SK-N-SH treated with all-trans-retinoic acid at 6 μM for 48 hours (cell line): ENCODE results near the gene PLCB1.
"Not testable (repeated sequence)": the region's sequence is repeated elsewhere in the genome, so short reads cannot be mapped to it uniquely, and the experiment has no call there.

Experiments used
- ATAC-seq: fragments of 200-7000 bp; cut with Tn5 transposase; 3 replicates; pipeline ENCODE4 v1.9.1; 2020; ENCODE audit warnings: mild to moderate bottlenecking, moderate library complexity
- ARNTL ChIP-seq: fragments of 450-650 bp; formaldehyde crosslinking; IDR thresholded peaks from 2 replicates; pipeline ENCODE4 v1.5.0; 2020; ENCODE audit warnings: low read depth, mild to moderate bottlenecking, moderate library complexity, borderline replicate concordance
- BACH2 ChIP-seq: fragments of 250-450 bp; sonication (Bioruptor Pico); IDR thresholded peaks from 2 replicates; pipeline ENCODE4 v1.9.0; 2021; ENCODE audit warnings: mild to moderate bottlenecking, borderline replicate concordance
- CSDC2 ChIP-seq: fragments of 250-450 bp; sonication (Bioruptor Pico); IDR thresholded peaks from 2 replicates; pipeline ENCODE4 v1.5.0; 2020; ENCODE audit warnings: mild to moderate bottlenecking, moderate library complexity
- CSRNP3 ChIP-seq: fragments of 250-450 bp; sonication (Bioruptor Pico); IDR thresholded peaks from 2 replicates; pipeline ENCODE4 v1.5.1; 2021; ENCODE audit warnings: mild to moderate bottlenecking, moderate library complexity
- ESRRG ChIP-seq: fragments of 250-450 bp; sonication (Bioruptor Pico); IDR thresholded peaks from 2 replicates; pipeline ENCODE4 v1.6.1; 2021; ENCODE audit warnings: mild to moderate bottlenecking
- GLIS3 ChIP-seq: fragments of 250-450 bp; sonication (Bioruptor Pico); IDR thresholded peaks from 2 replicates; pipeline ENCODE4 v1.5.0; 2020; ENCODE audit warnings: mild to moderate bottlenecking, moderate library complexity
- ISL1 ChIP-seq: fragments of 250-450 bp; sonication (Bioruptor Pico); IDR thresholded peaks from 2 replicates; pipeline ENCODE4 v2.1.2; 2022; ENCODE audit warnings: mild to moderate bottlenecking, moderate library complexity
- OSR1 ChIP-seq: fragments of 250-450 bp; sonication (Bioruptor Pico); IDR thresholded peaks from 2 replicates; pipeline ENCODE4 v1.8.0; 2022; ENCODE audit warnings: moderate library complexity, mild to moderate bottlenecking, inconsistent platforms
- PATZ1 ChIP-seq: fragments of 250-450 bp; sonication (Bioruptor Pico); IDR thresholded peaks from 2 replicates; pipeline ENCODE4 v1.8.0; 2020; ENCODE audit warnings: mild to moderate bottlenecking, moderate library complexity, borderline replicate concordance
- PPARA ChIP-seq: fragments of 250-450 bp; sonication (Bioruptor Pico); IDR thresholded peaks from 2 replicates; pipeline ENCODE4 v1.5.0; 2020; ENCODE audit warnings: mild to moderate bottlenecking, borderline replicate concordance
- SNAI2 ChIP-seq: fragments of 250-450 bp; sonication (Bioruptor Pico); IDR thresholded peaks from 2 replicates; pipeline ENCODE4 v1.5.0; 2020; ENCODE audit warnings: mild to moderate bottlenecking, moderate library complexity
- TCF4 ChIP-seq: fragments of 250-450 bp; sonication (Bioruptor Pico); IDR thresholded peaks from 2 replicates; pipeline ENCODE4 v1.8.0; 2021; ENCODE audit warnings: mild to moderate bottlenecking, moderate library complexity, borderline replicate concordance
- TOX ChIP-seq: fragments of 250-450 bp; sonication (Bioruptor Pico); IDR thresholded peaks from 2 replicates; pipeline ENCODE4 v1.8.0; 2021; ENCODE audit warnings: mild to moderate bottlenecking, moderate library complexity, borderline replicate concordance
- ZC3H10 ChIP-seq: fragments of 250-450 bp; sonication (Bioruptor Pico); IDR thresholded peaks from 2 replicates; pipeline ENCODE4 v1.5.1; 2021; ENCODE audit warnings: mild to moderate bottlenecking, moderate library complexity
- ZFP3 ChIP-seq: fragments of 250-450 bp; sonication (Bioruptor Pico); IDR thresholded peaks from 2 replicates; pipeline ENCODE4 v1.5.0; 2020; ENCODE audit warnings: mild to moderate bottlenecking, moderate library complexity
- ZNF565 ChIP-seq: fragments of 450-650 bp; formaldehyde crosslinking; conservative IDR thresholded peaks from 2 replicates; pipeline ENCODE4 v1.5.0; 2020; ENCODE audit warnings: low read depth, mild to moderate bottlenecking, moderate library complexity
- ZNF70 ChIP-seq: fragments of 450-650 bp; formaldehyde crosslinking; IDR thresholded peaks from 2 replicates; pipeline ENCODE4 v1.5.0; 2020; ENCODE audit warnings: mild to moderate bottlenecking, moderate library complexity
- ZNF8 ChIP-seq: fragments of 450-650 bp; formaldehyde crosslinking; IDR thresholded peaks from 2 replicates; pipeline ENCODE4 v1.5.0; 2020; ENCODE audit warnings: mild to moderate bottlenecking, moderate library complexity
- TF ChIP-seq, protein P1 (sequence below): fragments of 250-450 bp; sonication (Bioruptor Pico); IDR thresholded peaks from 2 replicates; pipeline ENCODE4 v1.5.1; 2020; ENCODE audit warnings: low read depth, mild to moderate bottlenecking, moderate library complexity
- TF ChIP-seq, protein P2 (sequence below): fragments of 250-450 bp; sonication (Bioruptor Pico); IDR thresholded peaks from 2 replicates; pipeline ENCODE4 v1.5.0; 2020; ENCODE audit warnings: mild to moderate bottlenecking, moderate library complexity
- TF ChIP-seq, protein P3 (sequence below): fragments of 250-450 bp; sonication (Bioruptor Pico); IDR thresholded peaks from 2 replicates; pipeline ENCODE4 v1.8.0; 2021; ENCODE audit warnings: low read depth, mild to moderate bottlenecking, moderate library complexity, borderline replicate concordance

The PLCB1 gene

GRCh38 chr20:8373579-8373978 lies 241.5 kb downstream of the PLCB1 start:
- no peak for ATAC-seq
- TF ChIP-seq, protein P1, sequence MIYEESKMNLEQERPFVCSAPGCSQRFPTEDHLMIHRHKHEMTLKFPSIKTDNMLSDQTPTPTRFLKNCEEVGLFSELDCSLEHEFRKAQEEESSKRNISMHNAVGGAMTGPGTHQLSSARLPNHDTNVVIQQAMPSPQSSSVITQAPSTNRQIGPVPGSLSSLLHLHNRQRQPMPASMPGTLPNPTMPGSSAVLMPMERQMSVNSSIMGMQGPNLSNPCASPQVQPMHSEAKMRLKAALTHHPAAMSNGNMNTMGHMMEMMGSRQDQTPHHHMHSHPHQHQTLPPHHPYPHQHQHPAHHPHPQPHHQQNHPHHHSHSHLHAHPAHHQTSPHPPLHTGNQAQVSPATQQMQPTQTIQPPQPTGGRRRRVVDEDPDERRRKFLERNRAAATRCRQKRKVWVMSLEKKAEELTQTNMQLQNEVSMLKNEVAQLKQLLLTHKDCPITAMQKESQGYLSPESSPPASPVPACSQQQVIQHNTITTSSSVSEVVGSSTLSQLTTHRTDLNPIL (CRISPR knock-in tag): no peak
- no peak for TF ChIP-seq ISL1 (CRISPR knock-in tag)

GRCh38 chr20:8375898-8376297 lies 243.8 kb downstream of the PLCB1 start:
- TF ChIP-seq, protein P1 (CRISPR knock-in tag): no peak
- TF ChIP-seq ZNF70 (CRISPR knock-in tag) (no peak), ZC3H10 (CRISPR knock-in tag) (no peak), CSRNP3 (CRISPR knock-in tag) (no peak), ZNF565 (CRISPR knock-in tag) (no peak), PATZ1 (CRISPR knock-in tag) (no peak), TOX (CRISPR knock-in tag) (no peak), BACH2 (CRISPR knock-in tag) (no peak), ZNF8 (CRISPR knock-in tag) (no peak), ZFP3 (CRISPR knock-in tag) (no peak), GLIS3 (CRISPR knock-in tag) (no peak), TCF4 (CRISPR knock-in tag) (no peak), ISL1 (CRISPR knock-in tag) (no peak), OSR1 (CRISPR knock-in tag) (no peak), PPARA (CRISPR knock-in tag) (no peak), ESRRG (CRISPR knock-in tag) (no peak), CSDC2 (CRISPR knock-in tag) (no peak)
- ATAC-seq: no peak

DNA sequence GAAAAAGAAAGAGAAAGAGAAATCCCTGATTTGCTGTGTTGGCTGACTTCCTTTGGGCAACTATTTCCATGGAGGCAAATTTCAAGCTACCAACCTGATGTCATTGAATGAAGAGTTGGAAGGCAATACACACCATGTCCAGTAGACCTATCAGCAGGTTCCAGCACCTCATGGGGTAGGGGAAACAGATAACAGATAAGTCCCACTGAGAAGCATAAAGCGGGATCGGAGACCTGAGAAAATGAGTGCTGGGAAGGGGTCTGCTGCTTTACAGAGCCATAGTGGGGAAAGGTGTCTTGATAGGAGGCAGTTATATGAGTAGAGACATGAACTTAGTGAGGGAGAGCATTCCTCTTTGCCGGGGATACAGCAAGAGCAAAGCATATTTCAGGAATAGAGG lies 244.9 kb downstream of the PLCB1 start:
- TF ChIP-seq GLIS3 (CRISPR knock-in tag): no peak
- no peak for TF ChIP-seq ZC3H10 (CRISPR knock-in tag)
- TF ChIP-seq PPARA (CRISPR knock-in tag): no peak
- ATAC-seq: no peak

- not testable (repeated sequence) for ATAC-seq
- peak; percentile 73 for TF ChIP-seq ZNF8 (CRISPR knock-in tag)
Measured at GRCh38 chr20:8379125-8379524, 247.1 kb downstream of the PLCB1 start.

DNA sequence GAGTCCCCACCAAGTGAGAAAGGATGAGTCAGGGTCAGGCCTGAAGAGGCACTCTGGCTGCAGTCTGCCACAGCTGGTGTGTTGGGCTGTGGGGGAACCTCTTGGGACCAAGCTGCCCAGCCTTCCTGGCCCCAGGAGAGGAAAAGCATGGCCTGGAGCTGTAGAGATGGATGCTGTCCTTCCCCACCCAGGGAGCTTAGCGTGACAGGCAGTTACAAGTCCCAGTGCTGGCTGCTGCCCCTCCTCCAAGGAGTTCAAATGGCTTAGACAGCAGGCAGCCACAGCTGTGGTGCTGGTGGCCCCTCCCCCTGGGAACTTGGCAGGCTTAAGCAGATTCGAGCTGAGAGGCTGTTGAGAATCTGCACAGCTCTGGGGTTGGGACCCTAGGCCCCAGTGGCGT lies 253.2 kb downstream of the PLCB1 start:
- ATAC-seq: peak; percentile 9; the same call in 2 of the 3 replicates
- no peak for TF ChIP-seq ARNTL (CRISPR knock-in tag)

GRCh38 chr20:8386991-8387390 lies 254.9 kb downstream of the PLCB1 start:
- ATAC-seq: no peak
- TF ChIP-seq ESRRG (CRISPR knock-in tag): no peak
- TF ChIP-seq TOX (CRISPR knock-in tag): no peak
- no peak for TF ChIP-seq CSRNP3 (CRISPR knock-in tag)
- TF ChIP-seq GLIS3 (CRISPR knock-in tag): no peak
- TF ChIP-seq, protein P2, sequence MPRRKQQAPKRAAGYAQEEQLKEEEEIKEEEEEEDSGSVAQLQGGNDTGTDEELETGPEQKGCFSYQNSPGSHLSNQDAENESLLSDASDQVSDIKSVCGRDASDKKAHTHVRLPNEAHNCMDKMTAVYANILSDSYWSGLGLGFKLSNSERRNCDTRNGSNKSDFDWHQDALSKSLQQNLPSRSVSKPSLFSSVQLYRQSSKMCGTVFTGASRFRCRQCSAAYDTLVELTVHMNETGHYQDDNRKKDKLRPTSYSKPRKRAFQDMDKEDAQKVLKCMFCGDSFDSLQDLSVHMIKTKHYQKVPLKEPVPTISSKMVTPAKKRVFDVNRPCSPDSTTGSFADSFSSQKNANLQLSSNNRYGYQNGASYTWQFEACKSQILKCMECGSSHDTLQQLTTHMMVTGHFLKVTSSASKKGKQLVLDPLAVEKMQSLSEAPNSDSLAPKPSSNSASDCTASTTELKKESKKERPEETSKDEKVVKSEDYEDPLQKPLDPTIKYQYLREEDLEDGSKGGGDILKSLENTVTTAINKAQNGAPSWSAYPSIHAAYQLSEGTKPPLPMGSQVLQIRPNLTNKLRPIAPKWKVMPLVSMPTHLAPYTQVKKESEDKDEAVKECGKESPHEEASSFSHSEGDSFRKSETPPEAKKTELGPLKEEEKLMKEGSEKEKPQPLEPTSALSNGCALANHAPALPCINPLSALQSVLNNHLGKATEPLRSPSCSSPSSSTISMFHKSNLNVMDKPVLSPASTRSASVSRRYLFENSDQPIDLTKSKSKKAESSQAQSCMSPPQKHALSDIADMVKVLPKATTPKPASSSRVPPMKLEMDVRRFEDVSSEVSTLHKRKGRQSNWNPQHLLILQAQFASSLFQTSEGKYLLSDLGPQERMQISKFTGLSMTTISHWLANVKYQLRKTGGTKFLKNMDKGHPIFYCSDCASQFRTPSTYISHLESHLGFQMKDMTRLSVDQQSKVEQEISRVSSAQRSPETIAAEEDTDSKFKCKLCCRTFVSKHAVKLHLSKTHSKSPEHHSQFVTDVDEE (CRISPR knock-in tag): no peak
- TF ChIP-seq SNAI2 (CRISPR knock-in tag): no peak
- no peak for TF ChIP-seq ZNF565 (CRISPR knock-in tag)
- TF ChIP-seq, protein P3, sequence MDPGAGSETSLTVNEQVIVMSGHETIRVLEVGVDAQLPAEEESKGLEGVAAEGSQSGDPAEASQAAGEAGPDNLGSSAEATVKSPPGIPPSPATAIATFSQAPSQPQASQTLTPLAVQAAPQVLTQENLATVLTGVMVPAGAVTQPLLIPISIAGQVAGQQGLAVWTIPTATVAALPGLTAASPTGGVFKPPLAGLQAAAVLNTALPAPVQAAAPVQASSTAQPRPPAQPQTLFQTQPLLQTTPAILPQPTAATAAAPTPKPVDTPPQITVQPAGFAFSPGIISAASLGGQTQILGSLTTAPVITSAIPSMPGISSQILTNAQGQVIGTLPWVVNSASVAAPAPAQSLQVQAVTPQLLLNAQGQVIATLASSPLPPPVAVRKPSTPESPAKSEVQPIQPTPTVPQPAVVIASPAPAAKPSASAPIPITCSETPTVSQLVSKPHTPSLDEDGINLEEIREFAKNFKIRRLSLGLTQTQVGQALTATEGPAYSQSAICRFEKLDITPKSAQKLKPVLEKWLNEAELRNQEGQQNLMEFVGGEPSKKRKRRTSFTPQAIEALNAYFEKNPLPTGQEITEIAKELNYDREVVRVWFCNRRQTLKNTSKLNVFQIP: no peak
- no peak for TF ChIP-seq CSDC2 (CRISPR knock-in tag)
